Fibroblast of peridontal ligament (primary cell): ENCODE measurements around the gene RIPK1.
"Not testable (repeated sequence)": the region's sequence is repeated elsewhere in the genome, so short reads cannot be mapped to it uniquely, and the experiment has no call there.

Experiments
- DNase-seq: peaks from one replicate; pipeline ENCODE4 v3.0.0-alpha.2; 2010; ENCODE audit errors: extremely low read depth

RIPK1 gene

DNA sequence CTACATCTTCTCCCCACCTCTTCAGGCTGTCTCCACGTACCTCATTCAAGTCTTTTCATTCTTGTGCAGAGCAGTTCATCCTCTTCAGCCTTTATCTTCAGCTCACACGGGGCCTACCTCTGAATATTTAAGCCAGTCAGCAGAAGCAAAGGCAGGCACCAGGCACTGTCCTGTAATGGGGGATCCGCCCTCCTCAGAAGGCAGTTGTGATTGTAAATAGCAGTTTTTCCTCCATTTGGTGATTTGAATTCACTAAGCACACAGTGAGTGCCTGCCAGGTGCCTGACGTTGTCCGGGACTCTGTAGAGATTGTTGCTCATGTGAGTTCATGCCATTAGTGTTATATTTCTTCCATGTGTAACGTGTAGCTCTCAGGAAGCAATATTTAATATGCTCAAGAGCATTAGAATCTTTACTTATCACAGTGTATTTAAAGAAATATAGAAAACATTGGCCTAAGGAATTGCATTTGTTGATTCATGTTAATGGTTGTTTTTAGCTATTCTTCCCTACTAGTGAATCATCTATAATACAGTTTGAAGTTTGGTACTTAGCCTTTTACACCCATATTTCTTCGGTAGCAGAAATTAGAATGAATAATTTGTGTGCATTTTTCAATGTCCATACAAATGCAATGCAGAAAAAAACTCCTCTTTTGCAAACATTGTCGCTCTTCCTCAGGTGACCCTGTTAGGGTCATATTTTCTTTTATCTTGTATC lies 68.2 kb downstream of the RIPK1 start:
- no peak for DNase-seq

GRCh38 chr6:3137057-3137777 lies 68.9 kb downstream of the RIPK1 start:
- no peak for DNase-seq

GRCh38 chr6:3137873-3138272 lies 69.6 kb downstream of the RIPK1 start:
- not testable (repeated sequence) for DNase-seq

- peak; percentile 52 for DNase-seq
Measured at GRCh38 chr6:3138341-3138740, 70.0 kb downstream of the RIPK1 start.

DNA sequence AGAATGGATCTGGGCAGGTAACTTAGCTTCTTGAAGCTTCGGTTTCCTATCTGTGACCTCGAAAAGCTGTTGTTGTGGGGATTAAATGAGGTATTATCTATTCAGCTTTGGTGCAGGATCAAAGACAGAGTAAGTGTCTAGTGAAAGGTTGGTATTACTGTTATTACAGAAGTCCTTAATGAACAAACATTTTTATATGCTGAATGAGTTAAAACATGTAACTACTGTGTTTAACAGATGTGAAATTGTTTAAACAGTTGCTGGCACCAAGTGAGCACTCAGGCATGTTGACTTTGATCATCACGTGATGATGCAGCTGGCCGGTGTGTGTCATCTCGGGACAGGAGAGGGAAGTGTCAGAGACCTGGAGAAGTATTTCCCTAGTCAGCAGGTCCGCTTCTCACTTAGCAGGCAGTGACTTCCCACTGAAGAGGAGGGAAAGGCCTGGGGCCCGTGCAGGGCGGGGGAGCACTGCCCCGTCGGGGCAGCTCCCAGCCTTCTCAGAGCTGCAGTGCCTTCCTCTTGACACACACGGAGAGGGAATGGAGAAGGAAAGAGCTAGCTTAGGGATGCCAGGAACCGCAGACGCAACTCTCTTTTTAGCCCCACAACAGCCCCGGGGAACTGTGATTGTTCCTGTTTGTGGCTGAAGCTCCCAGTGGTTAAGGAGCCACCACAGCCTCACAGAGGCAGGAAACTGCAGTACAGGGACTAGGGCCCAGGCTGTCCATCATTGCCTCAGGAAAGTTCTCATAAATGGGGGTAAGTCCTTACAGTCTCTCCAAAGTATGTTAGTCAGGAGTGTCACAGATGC lies 71.0 kb downstream of the RIPK1 start:
- DNase-seq = peak; percentile 51

GRCh38 chr6:3140201-3140600 lies 71.9 kb downstream of the RIPK1 start:
- no peak for DNase-seq

- no peak for DNase-seq
Measured at GRCh38 chr6:3142536-3142935, 74.2 kb downstream of the RIPK1 start.

- DNase-seq = no peak
Measured at GRCh38 chr6:3143158-3143557, 74.9 kb downstream of the RIPK1 start.

- DNase-seq = no peak
Measured at GRCh38 chr6:3144571-3144970, 76.3 kb downstream of the RIPK1 start.

- DNase-seq = no peak
Measured at GRCh38 chr6:3147914-3148757, 79.8 kb downstream of the RIPK1 start.

DNA sequence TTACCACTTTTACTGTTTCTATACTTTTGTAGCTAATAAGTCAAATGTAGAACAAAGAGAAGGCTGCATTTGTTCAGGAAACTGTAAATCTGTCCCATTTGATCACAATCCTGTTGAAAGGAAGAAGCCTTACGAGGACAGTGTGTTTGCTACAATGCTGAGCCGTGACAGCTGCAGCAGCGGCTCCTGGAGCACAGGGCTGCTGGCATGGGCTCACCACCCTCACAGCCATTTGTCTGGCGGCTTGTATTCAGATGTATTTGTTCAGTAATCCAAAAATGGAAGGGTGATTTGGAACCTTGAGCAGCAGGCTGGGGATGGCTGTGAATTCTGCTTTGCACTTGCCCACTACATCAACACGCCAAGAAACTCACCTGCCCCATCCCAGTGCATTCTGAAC lies 83.4 kb downstream of the RIPK1 start:
- DNase-seq = no peak

GRCh38 chr6:3152689-3153088 lies 84.4 kb downstream of the RIPK1 start:
- DNase-seq = no peak

DNA sequence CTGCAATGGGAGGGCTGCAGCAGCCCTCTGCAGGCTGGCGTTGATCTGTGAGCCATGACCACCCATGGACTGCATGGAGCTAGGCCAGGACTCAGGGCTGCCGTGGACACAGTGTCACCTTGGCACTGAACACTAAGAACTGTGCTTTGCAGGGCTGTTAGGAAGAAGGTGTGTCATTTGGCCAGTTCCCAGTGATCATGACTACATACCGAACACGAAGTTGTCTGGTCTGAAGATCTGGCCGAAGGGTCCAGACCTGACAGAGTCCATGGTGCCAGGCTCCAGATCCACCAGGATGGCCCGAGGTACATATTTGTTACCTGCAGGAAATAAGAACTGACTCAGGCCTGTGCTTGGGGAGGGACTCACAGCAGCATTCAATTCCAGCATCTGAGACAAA lies 87.1 kb downstream of the RIPK1 start:
- not testable (repeated sequence) for DNase-seq

GRCh38 chr6:3156184-3157130 lies 88.2 kb downstream of the RIPK1 start:
- not testable (repeated sequence) for DNase-seq

- peak; percentile 66 for DNase-seq
Measured at GRCh38 chr6:3157131-3157933, 89.0 kb downstream of the RIPK1 start, which contains the start of gene TUBB2A. TSS of gene TUBB2A (minus strand) at chr6:3157544. CDS start at chr6:3157463, 81 bp downstream.

- no peak for DNase-seq
Measured at GRCh38 chr6:3159805-3160781, 91.8 kb downstream of the RIPK1 start.

- DNase-seq = no peak
Measured at GRCh38 chr6:3162067-3162497, 93.8 kb downstream of the RIPK1 start.

DNA sequence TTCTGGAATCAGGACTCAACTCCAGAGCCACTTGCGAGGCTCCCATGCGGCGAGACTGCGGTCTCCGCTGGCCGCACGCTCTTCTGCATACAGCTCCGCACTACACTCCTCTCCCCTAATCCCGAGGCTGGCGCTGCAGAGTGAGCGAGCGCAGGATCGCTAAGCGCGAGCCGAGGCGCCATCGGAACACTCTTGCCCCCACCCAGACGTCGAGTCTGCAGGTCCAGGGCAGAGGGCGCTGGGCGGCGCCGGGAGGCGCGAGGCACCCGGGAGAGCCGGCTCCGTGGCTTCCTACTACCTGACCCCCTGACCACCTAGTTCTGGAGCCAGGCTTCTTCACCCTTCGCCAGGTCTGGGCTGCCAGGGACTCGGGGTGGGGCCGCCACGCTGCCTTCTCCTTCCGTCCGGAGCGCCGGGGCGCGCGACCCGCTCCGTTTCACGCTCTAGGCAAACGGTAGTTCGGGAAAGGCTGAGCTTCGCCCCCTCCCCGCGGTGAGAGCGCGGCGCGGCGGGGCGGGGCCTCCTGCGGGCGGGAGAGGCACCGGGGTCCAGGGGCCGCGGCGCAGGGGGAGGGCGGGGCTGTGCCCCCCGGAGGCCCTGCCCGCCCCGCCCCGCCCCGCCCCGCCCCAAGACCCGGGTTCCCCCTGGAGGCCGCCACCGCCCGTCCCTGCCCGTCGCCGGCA lies 94.4 kb downstream of the RIPK1 start:
- DNase-seq = peak; percentile 60
